HEK293 (cell line): Measurements from ENCODE around the gene ZCCHC14.
A peak's percentile ranks its signal among the peaks of the same experiment; 100 is the strongest.
"Not testable (repeated sequence)": the region's sequence is repeated elsewhere in the genome, so short reads cannot be mapped to it uniquely, and the experiment has no call there.

Experiments
- CTCF ChIA-PET: fragments of 350-600 bp; formaldehyde crosslinking; extraction: SDS; loops from one replicate; lab custom pipeline; 2021; ENCODE audit warnings: antibody characterized with exemption; lab: Yijun Ruan, JAX
- POLR2A ChIA-PET: fragments of 300-600 bp; formaldehyde crosslinking; extraction: SDS; loops from one replicate; lab custom pipeline; 2020; ENCODE audit warnings: antibody characterized with exemption, inconsistent platforms; lab: Yijun Ruan, JAX
- H3K27ac ChIP-seq: fragments of 200-500 bp; sonication (Bioruptor generic); 2 replicates; pipeline ENCODE4 v1.5.1; 2014; ENCODE audit warnings: low read depth, low read length, control low read depth, inconsistent platforms; ENCODE audit errors: extremely low read depth
- H3K36me3 ChIP-seq, 2 experiments: fragments of 200-500 bp in 1 of 2; sonication (Bioruptor generic) in 1 of 2; 1 replicate in 1 of 2; 2 replicates in 1 of 2; pipeline ENCODE4 v1.5.1; 2014 to 2017; ENCODE audit warnings: inconsistent platforms in 2 of 2, low read length in 2 of 2; ENCODE audit not compliant: control insufficient read depth in 2 of 2, insufficient read depth in 1 of 2
- H3K4me1 ChIP-seq: fragments of 200-500 bp; sonication (Bioruptor generic); 2 replicates; pipeline ENCODE4 v1.5.1; 2014; ENCODE audit warnings: mild to moderate bottlenecking, low read length, inconsistent platforms; ENCODE audit not compliant: control insufficient read depth, insufficient read depth
- H3K4me3 ChIP-seq: 2 replicates; pipeline ENCODE4 v1.5.1; 2011; ENCODE audit warnings: low read depth, mild to moderate bottlenecking, control low read depth, low read length, moderate library complexity
- H3K9me3 ChIP-seq: fragments of 200-500 bp; sonication (Bioruptor generic); 2 replicates; pipeline ENCODE4 v1.5.1; 2014; ENCODE audit warnings: low read depth, low read length, inconsistent platforms; ENCODE audit not compliant: control insufficient read depth, insufficient read depth
- CTCF ChIP-seq: fragments of 450-650 bp; formaldehyde crosslinking; IDR thresholded peaks from 2 replicates; pipeline ENCODE4 v1.5.1; 2016; ENCODE audit warnings: missing biosample characterization, missing genetic modification characterization
- GLI4 ChIP-seq: fragments of 450-650 bp; formaldehyde crosslinking; IDR thresholded peaks from 2 replicates; pipeline ENCODE4 v1.5.1; 2016; ENCODE audit warnings: missing biosample characterization, missing genetic modification characterization
- MZF1 ChIP-seq: fragments of 450-650 bp; formaldehyde crosslinking; IDR thresholded peaks from 2 replicates; pipeline ENCODE4 v1.5.1; 2017; ENCODE audit warnings: missing biosample characterization, missing genetic modification characterization, borderline replicate concordance
- WT1 ChIP-seq: fragments of 450-650 bp; formaldehyde crosslinking; IDR thresholded peaks from 2 replicates; pipeline ENCODE4 v1.5.1; 2016; ENCODE audit warnings: missing biosample characterization, missing genetic modification characterization
- ZBTB26 ChIP-seq: fragments of 450-650 bp; formaldehyde crosslinking; optimal IDR thresholded peaks from 2 replicates; pipeline ENCODE3; 2016; ENCODE audit warnings: missing biosample characterization, mild to moderate bottlenecking, missing genetic modification characterization
- ZIC2 ChIP-seq: fragments of 450-650 bp; formaldehyde crosslinking; IDR thresholded peaks from 2 replicates; pipeline ENCODE4 v1.5.1; 2016; ENCODE audit warnings: missing biosample characterization, missing genetic modification characterization
- ZNF112 ChIP-seq: fragments of 450-650 bp; formaldehyde crosslinking; IDR thresholded peaks from 2 replicates; pipeline ENCODE4 v1.5.0; 2017; ENCODE audit warnings: missing biosample characterization, missing genetic modification characterization
- ZNF350 ChIP-seq: fragments of 450-650 bp; formaldehyde crosslinking; IDR thresholded peaks from 2 replicates; pipeline ENCODE4 v1.5.0; 2017; ENCODE audit warnings: missing biosample characterization, mild to moderate bottlenecking, missing genetic modification characterization

The ZCCHC14 gene

GRCh38 chr16:87499189-87499486 lies 6.3 kb upstream of the ZCCHC14 start (continued):
- no peak for TF ChIP-seq ZNF112 (tag by site-specific recombination)
- TF ChIP-seq, all 188 proteins: peak for 0

GRCh38 chr16:87498324-87499188 lies 5.7 kb upstream of the ZCCHC14 start:
- CTCF ChIA-PET: interaction anchor here (1.1 to 1.4 kb wide), 3 partner anchors 37 to 73 kb away, joined by 3 to 6 read pairs (median 3); no protein-coding TSS in a partner anchor
- TF ChIP-seq MZF1 (tag by site-specific recombination) (peak; percentile 99), ZIC2 (tag by site-specific recombination) (no peak), GLI4 (tag by site-specific recombination) (no peak)
- Histone ChIP-seq H3K36me3 (no peaks in the 10 kb centered on the region), H3K4me3 (no peak overlapping the region), H3K27ac (no peak overlapping the region), H3K4me1 (peaks cover 3% of the 10 kb centered on the region; the same call in 1 of the 2 replicates), H3K9me3 (no peaks in the 10 kb centered on the region)
- POLR2A ChIA-PET: no interaction called here

- H3K9me3 ChIP-seq, H3K27ac ChIP-seq, H3K4me3 ChIP-seq, H3K36me3 ChIP-seq, POLR2A ChIA-PET, H3K4me1 ChIP-seq: not testable (repeated sequence)
- CTCF ChIA-PET: interaction anchor here (0.6 to 1.2 kb wide), 3 partner anchors 73 to 138 kb away, joined by 3 read pairs; no protein-coding TSS in a partner anchor
These were observed 5.0 kb upstream of the ZCCHC14 start for GRCh38 chr16:87497767-87498290.

- CTCF ChIA-PET: interaction anchor here (0.6 to 1.2 kb wide), 3 partner anchors 74 to 139 kb away, joined by 3 read pairs; no protein-coding TSS in a partner anchor
- H3K9me3 ChIP-seq, H3K4me3 ChIP-seq, POLR2A ChIA-PET, H3K4me1 ChIP-seq, H3K27ac ChIP-seq, H3K36me3 ChIP-seq: not testable (repeated sequence)
These were observed 4.4 kb upstream of the ZCCHC14 start for GRCh38 chr16:87497023-87497766.

- Histone ChIP-seq H3K27ac (no peak overlapping the region), H3K4me3 (no peak overlapping the region), H3K36me3 (peaks cover 0 to 2% of the 10 kb centered on the region in 2 experiments; a peak in 2 of 3 replicates), H3K9me3 (no peaks in the 10 kb centered on the region), H3K4me1 (peaks cover 3% of the 10 kb centered on the region; the same call in 1 of the 2 replicates)
- ChIA-PET CTCF (interaction anchor here (0.6 kb wide), 1 partner anchor 105 kb away, joined by 3 read pairs; no protein-coding TSS in a partner anchor), POLR2A (no interaction called here)
- TF ChIP-seq ZBTB26 (no peak), WT1 (no peak), CTCF (tag by site-specific recombination) (0 out of 2 replicates have a peak, but pooled peaks have one; percentile 18), ZNF350 (no peak)
These were observed 3.6 kb upstream of the ZCCHC14 start for GRCh38 chr16:87496447-87496801.
